DND-41 (cell line): ENCODE measurements around the gene HADH.

ENCODE experiments used
- EZH2 ChIP-seq: IDR thresholded peaks from 3 replicates; pipeline ENCODE4 v1.6.1; 2012; ENCODE audit warnings: borderline replicate concordance, low read depth, mild to moderate bottlenecking, moderate library complexity, low read length, inconsistent platforms; ENCODE audit not compliant: severe bottlenecking
- TF ChIP-seq, protein P1 (sequence below): IDR thresholded peaks from 2 replicates; pipeline ENCODE4 v1.5.1; 2012; ENCODE audit warnings: borderline replicate concordance, low read length, moderate library complexity, mild to moderate bottlenecking; ENCODE audit not compliant: poor library complexity, severe bottlenecking; ENCODE audit errors: extremely low read depth

DNA sequence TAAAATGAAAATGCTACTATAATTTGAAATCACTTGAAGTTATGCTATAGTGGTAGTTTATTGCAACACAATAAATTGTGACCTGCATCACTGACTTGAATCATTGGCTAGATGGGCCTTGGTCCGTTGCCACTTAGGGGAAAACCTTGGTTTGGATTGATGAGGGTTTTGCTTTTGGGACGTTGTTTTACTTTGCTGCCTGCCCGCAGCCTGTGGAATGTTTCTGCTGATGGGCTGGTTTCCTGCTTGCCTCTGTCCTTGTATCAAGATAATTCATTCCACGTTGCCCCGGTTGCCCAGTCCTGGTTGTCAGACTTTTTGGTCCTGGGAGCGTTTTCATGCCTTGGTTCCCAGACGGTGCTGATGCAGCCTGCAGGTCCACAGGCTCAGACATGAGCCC, 18.3 kb downstream of the HADH start:
- TF ChIP-seq, protein P1, sequence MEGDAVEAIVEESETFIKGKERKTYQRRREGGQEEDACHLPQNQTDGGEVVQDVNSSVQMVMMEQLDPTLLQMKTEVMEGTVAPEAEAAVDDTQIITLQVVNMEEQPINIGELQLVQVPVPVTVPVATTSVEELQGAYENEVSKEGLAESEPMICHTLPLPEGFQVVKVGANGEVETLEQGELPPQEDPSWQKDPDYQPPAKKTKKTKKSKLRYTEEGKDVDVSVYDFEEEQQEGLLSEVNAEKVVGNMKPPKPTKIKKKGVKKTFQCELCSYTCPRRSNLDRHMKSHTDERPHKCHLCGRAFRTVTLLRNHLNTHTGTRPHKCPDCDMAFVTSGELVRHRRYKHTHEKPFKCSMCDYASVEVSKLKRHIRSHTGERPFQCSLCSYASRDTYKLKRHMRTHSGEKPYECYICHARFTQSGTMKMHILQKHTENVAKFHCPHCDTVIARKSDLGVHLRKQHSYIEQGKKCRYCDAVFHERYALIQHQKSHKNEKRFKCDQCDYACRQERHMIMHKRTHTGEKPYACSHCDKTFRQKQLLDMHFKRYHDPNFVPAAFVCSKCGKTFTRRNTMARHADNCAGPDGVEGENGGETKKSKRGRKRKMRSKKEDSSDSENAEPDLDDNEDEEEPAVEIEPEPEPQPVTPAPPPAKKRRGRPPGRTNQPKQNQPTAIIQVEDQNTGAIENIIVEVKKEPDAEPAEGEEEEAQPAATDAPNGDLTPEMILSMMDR: no peak
- TF ChIP-seq EZH2: no peak
